Progenitor cell of endocrine pancreas (in vitro differentiated cells): Measurements from ENCODE around the gene DMWD. TPM values are rescaled to one million over a fixed set of nuclear protein-coding genes. Genes with fewer than 3 reads are reported as not detected.

ENCODE experiments used
- DNase-seq: peaks from one replicate; pipeline ENCODE4 v3.0.0; 2021; ENCODE audit warnings: low spot score; ENCODE audit not compliant: unreplicated experiment
- H3K27ac Mint-ChIP-seq: 2 replicates; pipeline ENCODE4 v1.8.0; 2021; ENCODE audit warnings: mild to moderate bottlenecking, moderate library complexity, mixed read lengths
- H3K27me3 Mint-ChIP-seq: 2 replicates; pipeline ENCODE4 v1.8.0; 2021; ENCODE audit warnings: mixed read lengths
- H3K36me3 Mint-ChIP-seq: 2 replicates; pipeline ENCODE4 v1.8.0; 2022; ENCODE audit warnings: mixed read lengths; ENCODE audit not compliant: insufficient read depth
- H3K4me1 Mint-ChIP-seq: 2 replicates; pipeline ENCODE4 v1.8.0; 2021; ENCODE audit warnings: low read depth, mixed read lengths
- H3K4me3 Mint-ChIP-seq: 2 replicates; pipeline ENCODE4 v1.8.0; 2021; ENCODE audit warnings: low read depth, mild to moderate bottlenecking, moderate library complexity, mixed read lengths
- H3K9me3 Mint-ChIP-seq: 2 replicates; pipeline ENCODE4 v1.8.0; 2021; ENCODE audit warnings: low read depth, mixed read lengths
- total RNA-seq: library from RNA; stranded (reverse); gene quantifications from 2 replicates; pipeline ENCODE4 v1.2.1, GENCODE V29; 2021
- TF ChIP-seq, protein P1 (sequence below): fragments of 200-600 bp; sonication (generic); IDR thresholded peaks from one replicate; pipeline ENCODE4 v1.5.0; 2021; ENCODE audit warnings: antibody characterized with exemption, mild to moderate bottlenecking; ENCODE audit not compliant: unreplicated experiment

The DMWD gene
- total RNA-seq, 1 donor from 2014 or later, result 108 TPM

GRCh38 chr19:45827459-45828093 lies 34.9 kb upstream of the DMWD start:
- no peak for DNase-seq

GRCh38 chr19:45826934-45827333 lies 34.3 kb upstream of the DMWD start:
- no peak overlapping the region for H3K27ac Mint-ChIP-seq
- no peak overlapping the region for H3K4me3 Mint-ChIP-seq
- H3K4me1 Mint-ChIP-seq, result no peaks in the 10 kb centered on the region
- peaks cover 25% of the 10 kb centered on the region for H3K36me3 Mint-ChIP-seq
- no peaks in the 10 kb centered on the region for H3K27me3 Mint-ChIP-seq
- TF ChIP-seq, protein P1, sequence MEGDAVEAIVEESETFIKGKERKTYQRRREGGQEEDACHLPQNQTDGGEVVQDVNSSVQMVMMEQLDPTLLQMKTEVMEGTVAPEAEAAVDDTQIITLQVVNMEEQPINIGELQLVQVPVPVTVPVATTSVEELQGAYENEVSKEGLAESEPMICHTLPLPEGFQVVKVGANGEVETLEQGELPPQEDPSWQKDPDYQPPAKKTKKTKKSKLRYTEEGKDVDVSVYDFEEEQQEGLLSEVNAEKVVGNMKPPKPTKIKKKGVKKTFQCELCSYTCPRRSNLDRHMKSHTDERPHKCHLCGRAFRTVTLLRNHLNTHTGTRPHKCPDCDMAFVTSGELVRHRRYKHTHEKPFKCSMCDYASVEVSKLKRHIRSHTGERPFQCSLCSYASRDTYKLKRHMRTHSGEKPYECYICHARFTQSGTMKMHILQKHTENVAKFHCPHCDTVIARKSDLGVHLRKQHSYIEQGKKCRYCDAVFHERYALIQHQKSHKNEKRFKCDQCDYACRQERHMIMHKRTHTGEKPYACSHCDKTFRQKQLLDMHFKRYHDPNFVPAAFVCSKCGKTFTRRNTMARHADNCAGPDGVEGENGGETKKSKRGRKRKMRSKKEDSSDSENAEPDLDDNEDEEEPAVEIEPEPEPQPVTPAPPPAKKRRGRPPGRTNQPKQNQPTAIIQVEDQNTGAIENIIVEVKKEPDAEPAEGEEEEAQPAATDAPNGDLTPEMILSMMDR, result no peak
- DNase-seq, result no peak
- no peaks in the 10 kb centered on the region for H3K9me3 Mint-ChIP-seq

More at GRCh38 chr19:45827459-45828093, 34.9 kb upstream of the DMWD start:
- H3K9me3 Mint-ChIP-seq, result no peaks in the 10 kb centered on the region
- H3K27me3 Mint-ChIP-seq, result no peaks in the 10 kb centered on the region
- TF ChIP-seq, protein P1, result no peak
- no peak overlapping the region for H3K27ac Mint-ChIP-seq
- no peak overlapping the region for H3K4me3 Mint-ChIP-seq
- peaks cover 29% of the 10 kb centered on the region for H3K36me3 Mint-ChIP-seq
- H3K4me1 Mint-ChIP-seq, result no peaks in the 10 kb centered on the region

- TF ChIP-seq, protein P1, result no peak
- Mint-ChIP-seq H3K9me3 (no peaks in the 10 kb centered on the region), H3K4me3 (no peak overlapping the region), H3K36me3 (peaks cover 23% of the 10 kb centered on the region), H3K27me3 (no peaks in the 10 kb centered on the region), H3K4me1 (no peaks in the 10 kb centered on the region), H3K27ac (peak overlapping the region; percentile 52)
- DNase-seq, result no peak
Measured at GRCh38 chr19:45825917-45826893, 33.6 kb upstream of the DMWD start.

GRCh38 chr19:45825263-45825605 lies 32.6 kb upstream of the DMWD start:
- no peaks in the 10 kb centered on the region for H3K27me3 Mint-ChIP-seq
- no peak overlapping the region for H3K4me3 Mint-ChIP-seq
- H3K4me1 Mint-ChIP-seq, result no peaks in the 10 kb centered on the region
- H3K9me3 Mint-ChIP-seq, result no peaks in the 10 kb centered on the region
- H3K36me3 Mint-ChIP-seq, result peaks cover 21% of the 10 kb centered on the region
- H3K27ac Mint-ChIP-seq, result no peak overlapping the region
- TF ChIP-seq, protein P1, result no peak
- DNase-seq, result no peak

GRCh38 chr19:45824531-45825262 lies 32.1 kb upstream of the DMWD start:
- Mint-ChIP-seq H3K27ac (no peak overlapping the region), H3K4me1 (no peaks in the 10 kb centered on the region), H3K36me3 (peaks cover 20% of the 10 kb centered on the region), H3K9me3 (no peaks in the 10 kb centered on the region), H3K27me3 (no peaks in the 10 kb centered on the region), H3K4me3 (no peak overlapping the region)
- TF ChIP-seq, protein P1, result no peak
- DNase-seq, result no peak
